B cell (primary cell): ENCODE measurements around the gene FAM53B.

ENCODE experiments used
- EZH2 ChIP-seq: IDR thresholded peaks from 2 replicates; pipeline ENCODE4 v1.6.1; 2012; ENCODE audit warnings: borderline replicate concordance, low read depth, mild to moderate bottlenecking, moderate library complexity, low read length; ENCODE audit not compliant: insufficient read depth, poor library complexity, severe bottlenecking
- TF ChIP-seq, protein P1 (sequence below): fragments of 200-600 bp; IDR thresholded peaks from one replicate; pipeline ENCODE4 v1.8.0; 2022; ENCODE audit warnings: antibody characterized with exemption, mild to moderate bottlenecking

DNA sequence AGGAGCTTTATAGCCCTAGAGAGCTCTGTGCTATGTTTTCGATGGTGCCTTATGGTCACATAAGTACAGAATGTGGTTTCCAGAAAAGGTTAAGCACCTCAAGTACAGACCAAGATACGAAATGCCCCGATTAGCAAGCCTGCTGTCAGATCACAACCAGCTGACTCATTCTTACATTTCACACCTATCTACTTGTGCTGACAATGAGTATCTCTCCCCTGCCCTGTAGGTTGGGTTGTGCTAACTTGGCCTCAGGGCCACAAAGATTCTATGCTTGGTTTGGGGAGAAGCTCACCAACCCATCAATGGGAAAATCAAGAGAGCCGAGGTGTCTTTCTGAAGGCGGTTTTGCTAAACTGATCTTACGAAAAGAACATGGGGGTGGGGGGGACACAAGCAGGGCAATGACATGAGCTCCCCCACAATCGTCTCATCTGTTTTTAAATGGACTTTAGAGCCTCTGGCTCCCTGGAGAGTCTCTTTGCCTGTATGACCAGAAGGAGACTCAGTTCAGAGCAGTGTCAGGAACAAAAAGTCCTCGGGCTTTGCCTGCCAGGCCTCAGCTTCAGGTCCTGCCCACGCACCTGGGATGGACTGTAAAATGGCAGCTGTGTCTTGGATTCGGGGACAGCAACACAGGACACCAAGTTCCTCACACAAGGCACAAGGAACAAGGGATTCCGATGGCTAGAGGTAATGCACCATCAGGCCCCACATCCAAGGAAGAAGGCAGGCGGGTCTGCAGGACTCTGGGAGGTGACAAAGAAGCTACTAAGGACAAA, 55.1 kb downstream of the FAM53B start:
- TF ChIP-seq, protein P1, sequence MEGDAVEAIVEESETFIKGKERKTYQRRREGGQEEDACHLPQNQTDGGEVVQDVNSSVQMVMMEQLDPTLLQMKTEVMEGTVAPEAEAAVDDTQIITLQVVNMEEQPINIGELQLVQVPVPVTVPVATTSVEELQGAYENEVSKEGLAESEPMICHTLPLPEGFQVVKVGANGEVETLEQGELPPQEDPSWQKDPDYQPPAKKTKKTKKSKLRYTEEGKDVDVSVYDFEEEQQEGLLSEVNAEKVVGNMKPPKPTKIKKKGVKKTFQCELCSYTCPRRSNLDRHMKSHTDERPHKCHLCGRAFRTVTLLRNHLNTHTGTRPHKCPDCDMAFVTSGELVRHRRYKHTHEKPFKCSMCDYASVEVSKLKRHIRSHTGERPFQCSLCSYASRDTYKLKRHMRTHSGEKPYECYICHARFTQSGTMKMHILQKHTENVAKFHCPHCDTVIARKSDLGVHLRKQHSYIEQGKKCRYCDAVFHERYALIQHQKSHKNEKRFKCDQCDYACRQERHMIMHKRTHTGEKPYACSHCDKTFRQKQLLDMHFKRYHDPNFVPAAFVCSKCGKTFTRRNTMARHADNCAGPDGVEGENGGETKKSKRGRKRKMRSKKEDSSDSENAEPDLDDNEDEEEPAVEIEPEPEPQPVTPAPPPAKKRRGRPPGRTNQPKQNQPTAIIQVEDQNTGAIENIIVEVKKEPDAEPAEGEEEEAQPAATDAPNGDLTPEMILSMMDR, result no peak
- TF ChIP-seq EZH2, result no peak
